ENCODE data around the gene ADGRV1.
"Not testable (repeated sequence)": the region's sequence is repeated elsewhere in the genome, so short reads cannot be mapped to it uniquely, and the experiment has no call there.

The ADGRV1 gene

DNA sequence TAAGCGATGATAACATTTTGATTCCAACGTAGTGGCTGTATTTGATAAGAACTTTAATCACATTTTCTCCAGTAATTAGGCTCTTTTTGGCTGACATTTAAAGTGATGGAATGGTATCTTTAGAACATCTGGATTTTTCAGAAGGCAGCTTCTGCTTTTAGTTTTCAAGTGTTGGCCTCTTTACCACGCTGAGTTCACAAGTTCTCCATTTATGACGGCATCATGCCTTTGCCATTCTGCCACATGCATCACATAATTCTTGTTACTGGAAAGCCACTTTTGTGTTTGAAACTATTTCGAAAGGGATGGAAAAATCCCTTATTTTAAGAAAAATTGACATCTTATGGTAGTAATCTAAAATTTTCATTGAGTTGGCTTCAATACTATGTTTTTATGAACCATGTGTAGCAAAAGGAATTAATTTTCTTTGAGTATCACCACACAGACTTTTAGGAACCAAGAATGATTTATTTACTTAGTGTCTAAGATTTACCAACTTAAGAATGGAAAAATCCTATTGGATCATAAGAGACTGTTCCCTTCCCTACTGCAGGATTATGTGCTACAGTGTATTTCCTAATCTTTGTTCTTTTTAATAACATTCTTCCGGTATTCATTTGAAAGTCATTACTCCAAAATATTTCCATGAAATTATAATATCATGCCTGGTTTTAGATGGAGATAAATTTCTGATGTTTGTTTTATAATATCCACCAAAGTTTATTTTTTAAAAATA, 344.2 kb downstream of the ADGRV1 start:
- DNase-seq (ENCODE audit: low read depth), result no peak

DNA sequence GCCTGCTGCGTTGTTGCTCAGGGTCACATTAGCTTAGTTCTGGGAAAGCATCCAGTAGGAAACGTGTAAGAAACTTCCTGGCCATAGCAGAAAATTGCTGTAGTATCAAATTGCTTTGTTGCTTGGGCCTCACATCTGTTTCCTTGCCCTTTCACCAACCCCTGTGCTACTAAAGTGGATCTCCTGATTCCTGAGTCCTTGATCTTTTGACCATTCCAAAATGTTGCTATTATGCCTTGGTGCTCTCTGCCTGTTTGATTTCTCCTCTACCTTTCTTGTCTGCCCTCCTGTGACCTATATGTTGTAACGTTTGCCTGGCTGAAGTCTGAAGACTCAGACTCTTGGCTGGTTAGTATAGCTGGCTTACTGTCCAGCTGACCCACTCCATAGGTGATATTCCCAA, 350.5 kb downstream of the ADGRV1 start:
- DNase-seq (ENCODE audit: low read depth), result no peak

DNA sequence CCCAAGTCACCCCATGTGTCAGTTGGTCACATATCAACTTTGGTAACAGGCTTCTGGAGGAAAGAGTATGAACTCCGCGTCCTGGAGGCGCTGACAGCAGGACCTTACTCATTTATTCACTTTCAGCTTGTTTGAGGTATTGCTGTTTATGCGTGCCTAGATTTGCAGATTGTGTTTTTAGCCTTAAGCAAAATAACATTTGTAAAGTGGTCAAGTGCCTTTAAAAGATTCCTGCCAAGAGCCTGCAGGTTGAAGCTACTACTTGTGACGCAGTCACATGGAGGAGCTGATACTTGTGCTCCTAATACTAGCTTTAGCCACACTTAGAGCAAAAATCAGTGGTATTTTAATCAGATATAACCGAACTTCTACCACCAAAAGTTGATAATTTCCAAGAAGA, 351.3 kb downstream of the ADGRV1 start:
- no peak for DNase-seq (ENCODE audit: low read depth)

DNA sequence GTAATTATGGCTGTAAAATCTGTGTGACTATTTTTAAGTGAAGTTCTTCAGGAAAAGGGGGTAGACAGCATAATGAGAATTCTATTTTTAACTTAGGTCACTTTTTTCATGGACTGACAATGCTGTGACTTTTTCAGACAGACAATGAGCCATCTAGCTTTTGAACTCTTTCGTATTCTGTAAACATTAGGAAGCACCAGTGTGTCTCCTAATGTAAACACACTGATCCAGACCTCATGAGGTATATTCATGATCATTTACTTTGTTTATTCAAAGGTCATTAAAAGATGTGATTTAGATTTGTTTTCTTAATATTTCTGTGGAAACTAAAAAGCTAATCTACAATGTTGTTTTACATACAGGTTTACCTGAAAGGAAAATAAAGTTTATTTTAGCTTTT, 352.6 kb downstream of the ADGRV1 start:
- DNase-seq (ENCODE audit: low read depth), result no peak

DNA sequence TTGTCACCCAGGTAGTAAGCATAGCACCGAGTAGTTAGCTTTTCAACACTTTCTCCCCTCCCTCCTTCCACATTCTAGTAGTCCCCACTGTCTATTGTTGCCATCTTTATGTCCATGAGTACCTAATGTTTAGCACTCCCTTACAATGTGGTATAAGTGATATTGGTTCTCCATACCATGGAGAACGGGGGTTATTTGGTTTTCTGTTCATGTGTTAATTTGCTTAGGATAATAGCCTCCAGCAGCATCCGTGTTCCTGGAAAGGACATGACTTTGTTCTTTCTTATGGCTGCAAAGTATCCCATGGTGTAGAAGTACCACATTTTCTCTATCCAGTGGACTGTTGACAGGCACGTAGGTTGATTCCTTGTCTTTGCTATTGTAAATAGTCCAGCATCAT, 353.9 kb downstream of the ADGRV1 start:
- DNase-seq (ENCODE audit: low read depth), result no peak

DNA sequence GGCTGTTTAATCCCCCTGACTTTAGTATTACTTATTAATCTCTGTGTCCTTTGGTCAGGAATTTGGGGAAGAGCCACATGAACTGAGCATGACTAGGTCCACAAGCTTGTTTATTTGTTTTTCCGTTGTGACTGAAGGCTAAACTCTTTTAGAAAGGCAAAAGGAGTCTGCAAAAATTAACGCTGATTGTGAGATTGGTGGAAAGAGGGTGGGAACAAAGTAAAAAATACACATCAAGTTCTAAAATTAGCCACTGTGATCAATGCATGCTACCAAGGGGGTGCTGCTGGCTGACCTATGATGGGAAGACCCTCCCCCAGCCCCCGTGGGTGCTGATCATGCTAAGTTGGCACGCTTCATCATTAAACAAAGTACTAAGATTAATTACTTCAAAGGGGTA, 356.8 kb downstream of the ADGRV1 start:
- no peak for DNase-seq (ENCODE audit: low read depth)

DNA sequence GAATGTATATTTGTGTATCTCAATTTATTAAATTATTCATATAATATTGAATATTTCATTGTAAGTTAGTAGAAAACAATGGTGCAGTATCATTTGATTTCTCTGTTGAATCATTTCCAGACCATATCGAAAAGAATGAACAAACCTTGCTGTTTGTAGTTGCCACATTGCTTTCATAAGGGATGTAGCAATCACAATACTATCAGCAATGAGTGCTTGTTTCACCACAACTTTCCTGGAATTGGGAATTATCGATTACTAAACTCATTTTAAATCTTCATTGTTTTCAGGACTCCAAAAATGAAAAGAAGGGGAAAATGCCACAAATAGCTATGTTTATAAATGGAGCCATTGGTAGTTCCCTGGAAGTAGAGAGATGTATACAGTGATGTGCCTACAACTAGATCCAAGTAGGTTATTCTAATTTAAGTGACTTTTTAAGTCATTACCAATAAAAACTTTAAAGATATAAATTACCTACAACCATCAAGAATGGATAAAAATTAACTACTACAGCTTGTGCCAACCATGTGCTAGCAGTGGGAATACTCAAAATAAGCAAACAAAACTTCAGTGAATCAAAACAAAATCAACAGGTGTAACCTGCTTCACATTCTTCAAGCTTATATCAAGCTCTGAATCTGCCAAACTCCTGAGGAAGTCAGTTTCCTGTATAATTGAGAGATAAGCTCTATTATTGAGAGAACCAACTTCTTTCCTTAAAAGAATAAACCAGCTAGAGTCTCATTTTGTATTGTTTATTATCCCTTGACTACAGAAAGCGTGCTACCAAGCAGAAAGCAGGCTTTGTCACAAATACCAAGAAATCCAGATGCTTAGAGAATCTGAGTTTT, 358.6 kb downstream of the ADGRV1 start:
- DNase-seq (ENCODE audit: low read depth), result no peak

DNA sequence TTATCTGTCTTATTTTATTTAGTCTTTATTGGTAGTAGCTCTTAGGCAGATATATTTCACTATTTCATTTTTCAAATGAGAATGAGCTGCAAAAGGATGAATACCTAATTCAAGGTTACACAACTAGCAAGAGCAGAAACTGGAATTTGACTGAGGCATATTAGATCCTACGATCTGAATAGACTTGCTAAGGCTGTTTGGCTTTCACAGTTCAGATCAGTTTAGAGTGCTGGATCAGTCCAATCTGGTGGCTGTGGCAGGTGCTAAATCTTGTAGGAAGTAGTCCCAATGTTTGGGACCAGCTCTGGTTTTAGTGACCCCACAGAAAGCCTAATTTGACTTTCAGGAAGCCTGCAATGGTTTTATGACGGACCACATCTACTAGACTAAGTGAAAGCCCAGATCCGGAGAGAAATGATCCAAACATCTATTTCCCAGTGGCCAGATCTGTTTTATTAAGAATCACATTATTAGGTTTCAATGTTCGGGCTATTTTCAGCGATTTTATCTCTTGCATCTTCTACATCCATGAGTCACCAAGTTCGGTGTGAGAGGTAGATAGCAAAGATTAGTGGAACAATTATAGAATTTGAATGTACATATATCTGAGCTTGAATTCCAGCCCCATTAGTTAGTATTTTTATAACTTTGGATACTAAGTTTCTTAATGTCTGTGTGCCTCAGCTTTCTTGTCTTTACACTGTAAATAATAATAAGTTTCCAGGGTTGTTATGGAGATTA, 359.5 kb downstream of the ADGRV1 start:
- DNase-seq (ENCODE audit: low read depth), result no peak

DNA sequence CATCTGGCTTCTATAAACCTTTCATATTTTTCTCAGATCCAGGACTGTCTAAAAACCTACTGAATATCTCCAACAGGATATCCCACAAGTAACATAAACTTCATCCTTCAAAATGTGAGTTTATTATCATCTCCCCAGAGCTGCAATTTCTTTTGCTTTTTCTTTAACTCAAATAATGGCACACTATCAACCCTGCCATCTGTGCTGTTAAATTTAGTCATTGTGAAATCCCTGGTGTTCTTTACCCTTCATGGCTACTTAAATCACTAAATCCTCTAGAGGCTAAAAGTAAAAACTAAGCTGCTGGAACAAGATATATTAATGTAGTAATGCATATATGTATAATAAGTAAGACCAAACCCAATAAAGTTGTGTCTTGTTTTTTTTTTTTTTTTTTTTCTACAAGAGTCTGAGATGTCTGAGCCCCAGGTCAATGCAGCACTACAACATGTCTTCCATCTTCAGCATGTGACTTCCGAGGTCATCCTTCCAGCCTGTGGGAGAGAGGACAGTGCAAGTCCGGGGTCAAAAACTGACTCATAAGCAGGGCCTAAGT, 362.9 kb downstream of the ADGRV1 start:
- DNase-seq (ENCODE audit: low read depth), result no peak

DNA sequence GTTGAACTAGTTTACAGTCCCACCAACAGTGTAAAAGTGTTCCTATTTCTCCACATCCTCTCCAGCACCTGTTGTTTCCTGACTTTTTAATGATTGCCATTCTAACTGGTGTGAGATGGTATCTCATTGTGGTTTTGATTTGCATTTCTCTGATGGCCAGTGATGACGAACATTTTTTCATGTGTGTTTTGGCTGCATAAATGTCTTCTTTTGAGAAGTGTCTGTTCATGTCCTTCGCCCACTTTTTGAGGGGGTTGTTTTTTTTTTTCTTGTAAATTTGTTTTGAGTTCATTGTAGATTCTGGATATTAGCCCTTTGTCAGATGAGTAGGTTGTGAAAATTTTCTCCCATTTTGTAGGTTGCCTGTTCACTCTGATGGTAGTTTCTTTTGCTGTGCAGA, 365.6 kb downstream of the ADGRV1 start:
- not testable (repeated sequence) for DNase-seq (ENCODE audit: low read depth)

DNA sequence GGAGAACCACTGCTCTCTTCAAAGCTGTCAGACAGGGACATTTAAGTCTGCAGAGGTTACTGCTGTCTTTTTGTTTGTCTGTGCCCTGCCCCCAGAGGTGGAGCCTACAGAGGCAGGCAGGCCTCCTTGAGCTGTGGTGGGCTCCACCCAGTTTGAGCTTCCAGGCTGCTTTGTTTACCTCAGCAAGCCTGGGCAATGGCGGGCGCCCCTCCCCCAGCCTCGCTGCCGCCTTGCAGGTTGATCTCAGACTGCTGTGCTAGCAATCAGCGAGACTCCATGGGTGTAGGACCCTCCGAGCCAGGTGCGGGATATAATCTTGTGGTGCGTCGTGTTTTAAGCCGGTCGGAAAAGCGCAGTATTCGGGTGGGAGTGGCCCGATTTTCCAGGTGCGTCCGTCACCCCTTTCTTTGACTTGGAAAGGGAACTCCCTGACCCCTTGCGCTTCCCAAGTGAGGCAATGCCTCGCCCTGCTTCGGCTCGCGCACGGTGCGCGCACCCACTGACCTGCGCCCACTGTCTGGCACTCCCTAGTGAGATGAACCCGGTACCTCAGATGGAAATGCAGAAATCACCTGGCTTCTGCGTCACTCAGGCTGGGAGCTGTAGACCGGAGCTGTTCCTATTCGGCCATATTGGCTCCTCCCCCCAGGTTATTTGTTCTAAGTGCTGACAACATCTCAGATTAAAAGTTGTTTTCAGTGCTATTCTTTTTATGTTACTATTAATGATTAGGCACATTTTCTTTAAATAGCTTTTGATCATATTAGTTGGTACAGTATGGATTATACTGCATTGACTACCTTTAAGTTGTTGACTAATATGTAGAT, 370.6 kb downstream of the ADGRV1 start:
- DNase-seq (ENCODE audit: low read depth), result not testable (repeated sequence)

DNA sequence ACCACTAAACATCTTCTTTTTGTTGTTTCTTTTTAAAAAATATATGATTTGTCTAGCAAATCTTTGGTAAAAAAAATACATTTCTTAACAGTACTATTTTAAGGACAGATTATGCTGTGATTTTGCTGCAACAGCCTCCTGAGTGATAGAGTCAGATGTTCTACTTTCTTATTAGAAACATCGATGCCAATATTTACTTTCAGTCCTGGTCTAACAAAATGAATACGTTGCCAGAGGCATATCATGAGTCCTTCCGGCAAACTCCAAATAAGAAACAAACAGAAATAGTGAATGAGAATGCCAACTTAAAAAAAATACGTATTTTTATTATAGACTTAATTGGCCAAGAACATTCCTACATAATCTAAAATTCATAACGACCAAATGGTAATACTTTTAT, 371.5 kb downstream of the ADGRV1 start:
- DNase-seq (ENCODE audit: low read depth), result no peak

DNA sequence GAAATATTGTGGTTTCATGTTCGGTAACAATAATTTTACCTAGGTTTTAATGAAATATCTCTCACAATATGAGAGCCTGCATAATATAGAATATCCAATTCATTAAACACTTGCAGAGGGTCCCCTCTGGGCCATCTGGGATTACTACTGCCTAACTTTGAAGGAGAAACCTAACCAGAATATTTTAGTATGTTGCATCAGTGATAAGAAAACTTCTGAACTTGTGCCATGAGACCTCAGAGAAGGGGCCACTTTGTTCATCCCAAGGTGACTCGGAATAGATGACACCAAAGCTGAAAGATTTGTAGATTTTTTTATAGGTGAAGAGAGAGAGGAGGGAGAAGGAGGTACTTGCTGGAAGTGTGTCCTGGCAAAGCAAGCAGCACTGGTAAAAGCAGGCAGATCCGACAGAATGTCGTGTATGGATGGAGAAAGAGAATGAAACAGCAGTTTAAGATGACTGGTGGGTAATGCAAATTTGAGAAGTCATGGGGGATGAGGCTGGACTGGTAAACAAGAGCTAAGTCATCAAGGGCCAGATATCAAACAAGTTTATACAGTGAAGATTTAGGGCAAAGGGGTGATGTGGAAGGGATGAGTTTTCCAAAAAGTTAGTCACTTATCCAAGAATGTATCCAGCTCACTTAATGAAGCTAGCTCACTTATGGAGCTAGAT, 372.3 kb downstream of the ADGRV1 start:
- DNase-seq (ENCODE audit: low read depth), result no peak

DNA sequence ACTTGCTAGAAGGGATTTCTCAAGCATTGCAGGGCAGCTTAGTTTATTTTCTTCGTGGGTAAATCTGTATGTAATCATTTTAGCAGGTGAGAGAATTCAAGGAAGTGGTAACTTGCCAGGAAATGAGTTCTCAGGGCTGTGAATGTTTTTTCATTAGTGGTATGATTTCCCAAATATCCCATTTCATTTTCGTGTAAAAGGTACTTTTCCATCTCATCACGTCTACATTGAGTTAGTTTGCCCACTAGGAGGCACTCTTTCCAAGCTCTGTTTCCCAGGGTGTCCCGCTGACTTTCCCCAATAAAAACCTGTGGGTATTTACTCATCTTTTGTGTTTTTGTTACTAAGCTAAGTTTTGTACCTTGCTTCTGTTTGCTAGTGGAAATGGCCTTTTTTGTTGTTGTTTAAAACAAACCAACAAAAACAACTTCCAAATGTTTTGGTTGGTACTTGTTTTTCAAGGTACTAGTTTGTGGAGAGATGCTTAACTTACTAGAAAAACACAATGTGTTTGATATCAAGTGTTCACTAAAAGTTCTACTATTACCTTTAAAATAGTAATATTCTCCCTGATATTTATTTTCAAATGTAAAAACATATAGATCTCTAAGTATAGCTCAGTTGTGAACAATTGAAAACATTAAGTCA, 373.6 kb downstream of the ADGRV1 start:
- peak; percentile 25 for DNase-seq (ENCODE audit: low read depth)

DNA sequence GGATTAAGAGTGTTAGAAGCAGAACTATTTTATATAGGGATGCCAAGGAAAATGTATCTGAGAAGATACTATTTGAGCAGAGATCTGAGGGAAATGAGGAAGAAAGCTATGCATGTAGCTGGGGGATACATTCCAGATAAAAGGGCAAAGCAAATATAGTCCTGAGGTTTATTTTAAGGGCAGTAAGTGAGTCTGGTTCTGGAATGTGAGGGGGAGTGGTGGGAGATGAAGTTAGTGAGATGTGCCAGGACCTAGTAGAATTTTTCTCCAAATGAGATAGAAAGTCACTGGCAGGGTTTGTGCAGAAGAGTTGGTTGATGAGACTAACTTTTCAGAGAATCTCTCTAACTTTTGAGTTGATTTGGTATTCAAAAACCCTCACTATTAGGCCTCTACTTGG, 374.7 kb downstream of the ADGRV1 start:
- DNase-seq (ENCODE audit: low read depth), result no peak

DNA sequence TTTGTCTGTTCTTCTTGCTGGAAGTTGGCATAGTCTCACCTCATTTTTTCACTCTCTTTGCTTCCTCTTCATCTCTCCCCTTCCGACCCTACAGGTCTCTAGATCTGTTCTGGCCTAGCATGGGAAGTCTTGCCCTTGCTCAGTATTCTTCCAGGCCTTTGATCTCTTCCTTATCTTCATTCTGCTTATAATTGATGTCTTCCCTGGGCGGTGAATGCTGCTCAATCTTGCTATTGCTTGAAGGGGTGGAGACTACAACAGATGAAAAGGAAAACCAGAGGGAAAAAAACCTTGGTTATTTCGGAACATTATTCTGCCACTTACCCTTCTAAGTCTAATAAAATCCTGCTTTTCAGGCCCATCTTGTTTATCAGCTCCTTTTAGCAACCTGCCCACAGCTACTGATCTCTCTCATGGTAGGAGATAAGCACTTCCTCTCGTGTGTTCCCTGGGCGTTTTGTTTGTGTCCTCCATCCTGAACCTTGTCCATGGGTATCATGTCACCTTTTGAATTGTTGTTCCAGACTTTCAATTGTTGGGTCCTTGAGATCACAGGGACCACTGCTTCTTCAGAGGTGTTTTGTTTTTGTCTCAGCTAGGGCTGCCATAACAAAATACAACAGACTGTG, 375.6 kb downstream of the ADGRV1 start:
- DNase-seq (ENCODE audit: low read depth), result no peak

DNA sequence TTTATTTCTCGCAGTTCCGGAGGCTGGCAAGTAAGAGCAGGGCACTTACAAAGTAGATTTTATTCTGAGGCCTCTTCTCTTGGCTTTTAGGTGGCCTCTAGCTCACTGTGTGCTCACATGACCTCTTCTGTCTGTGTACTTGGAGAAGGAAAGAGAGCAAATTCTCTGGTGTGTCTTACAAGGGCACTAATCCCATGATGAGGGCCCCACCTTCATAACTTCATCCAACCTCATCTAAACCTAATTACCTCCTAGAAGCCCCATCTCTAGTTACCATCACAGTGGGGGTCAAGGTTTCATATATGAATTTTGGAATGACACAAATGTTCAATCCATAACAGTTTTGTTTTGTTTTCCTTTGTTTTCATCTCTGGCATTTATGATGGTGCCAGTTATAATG, 376.1 kb downstream of the ADGRV1 start:
- no peak for DNase-seq (ENCODE audit: low read depth)

DNA sequence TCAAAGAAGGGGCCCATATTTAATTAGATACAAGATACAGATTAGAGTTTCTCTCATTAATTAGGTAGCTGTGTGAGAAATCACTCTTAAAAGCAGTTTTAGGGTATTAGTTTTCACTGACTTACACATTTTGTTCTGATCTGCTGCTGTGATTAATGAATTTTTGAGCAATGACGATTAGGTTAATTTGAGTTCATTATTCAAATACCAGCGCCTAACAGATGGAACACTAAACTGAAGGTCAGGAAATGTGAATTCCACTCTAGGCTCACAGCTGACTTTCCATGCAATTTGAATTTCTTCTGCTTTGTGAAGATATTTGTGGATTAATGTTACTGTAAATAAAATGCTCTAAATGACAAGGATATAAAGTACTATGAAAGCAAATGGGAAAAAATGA, 380.6 kb downstream of the ADGRV1 start:
- DNase-seq (ENCODE audit: low read depth), result no peak

DNA sequence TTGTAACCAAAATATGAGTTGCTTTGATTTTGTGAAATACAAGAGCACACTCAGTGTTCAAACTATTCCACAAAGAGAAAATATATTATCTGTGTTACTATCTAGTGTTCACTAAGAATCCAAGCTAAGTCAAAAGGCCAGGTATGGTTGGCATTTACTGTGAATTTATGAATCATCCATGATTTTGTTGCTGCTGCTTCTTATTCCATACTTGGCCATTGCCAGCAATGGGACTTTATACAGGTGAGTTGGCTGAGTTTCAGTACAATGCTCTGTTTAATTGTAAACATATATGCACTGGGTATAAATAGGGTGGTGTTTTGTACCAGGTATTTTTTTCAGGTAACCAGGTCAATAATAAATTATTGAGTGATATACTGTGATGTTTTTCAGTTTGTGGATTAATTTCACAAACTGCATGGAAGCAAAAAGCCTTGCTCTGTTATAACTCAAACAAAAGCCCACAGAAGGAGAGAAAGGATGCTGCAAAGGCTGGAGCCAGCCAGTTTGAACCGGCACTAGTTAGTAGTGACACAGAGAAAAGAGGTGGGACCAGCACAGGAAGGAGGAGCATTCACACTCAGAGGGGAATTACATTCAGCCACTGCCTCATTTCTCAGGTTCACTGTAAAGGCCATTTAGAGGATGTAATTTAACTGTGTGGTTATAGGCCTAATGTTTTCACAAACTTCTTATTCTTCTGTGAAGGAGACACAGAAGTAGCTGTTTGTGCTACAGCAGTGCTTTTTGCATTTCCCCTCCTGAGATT, 381.8 kb downstream of the ADGRV1 start:
- DNase-seq (ENCODE audit: low read depth), result no peak

Data from HS-5 (cell line).